SK-N-SH (cell line): ENCODE measurements around the gene LCE2B. TPM values are rescaled to one million over a fixed set of nuclear protein-coding genes. Genes with fewer than 3 reads are reported as not detected.

Source experiments
- CTCF ChIA-PET: fragments of 300-600, 350-600 bp; formaldehyde crosslinking; extraction: SDS; loops from one replicate; lab custom pipeline; 2021; lab: Yijun Ruan, JAX
- POLR2A ChIA-PET: fragments of 350-600 bp; sonication (Branson Sonifier 250); formaldehyde crosslinking; extraction: SDS; loops from one replicate; lab custom pipeline; 2020; ENCODE audit warnings: antibody characterized with exemption, inconsistent platforms; lab: Yijun Ruan, JAX
- DNase-seq: peaks from one replicate; pipeline ENCODE4 v3.0.0; 2012
- H2AFZ ChIP-seq: fragments of 200-600 bp; sonication (generic); 2 replicates; pipeline ENCODE4 v1.8.1; 2016; ENCODE audit warnings: antibody characterized with exemption, mild to moderate bottlenecking, low read depth
- H3F3A ChIP-seq: fragments of 200-600 bp; sonication (generic); replicated peaks from 2 replicates; pipeline ENCODE3; 2016; ENCODE audit warnings: antibody characterized with exemption, mild to moderate bottlenecking; ENCODE audit not compliant: insufficient read depth
- H3K27ac ChIP-seq, 2 experiments: fragments of 200-500 bp in 1 of 2; fragments of 200-600 bp in 1 of 2; sonication (Bioruptor generic) in 1 of 2; sonication (generic), shearing (Covaris generic) in 1 of 2; 2 replicates each; pipeline versions ENCODE4 v1.5.1 to v1.6.1; 2014 to 2016; ENCODE audit warnings: low read depth in 2 of 2, inconsistent platforms in 1 of 2, low read length in 1 of 2, mild to moderate bottlenecking in 1 of 2, mixed read lengths in 1 of 2
- H3K27me3 ChIP-seq: fragments of 200-600 bp; sonication (generic), shearing (Covaris generic); 2 replicates; pipeline ENCODE4 v1.6.1; 2016; ENCODE audit warnings: mixed run types; ENCODE audit not compliant: insufficient read depth
- H3K36me3 ChIP-seq, 2 experiments: fragments of 200-500 bp in 1 of 2; fragments of 200-600 bp in 1 of 2; sonication (Bioruptor generic) in 1 of 2; sonication (generic) in 1 of 2; replicated peaks in 1 of 2; 2 replicates each; pipeline versions ENCODE3 to v1.5.1; 2014 to 2016; ENCODE audit warnings: low read length in 1 of 2, mild to moderate bottlenecking in 1 of 2; ENCODE audit not compliant: insufficient read depth in 2 of 2, control insufficient read depth in 1 of 2
- H3K4me1 ChIP-seq, 2 experiments: fragments of 200-500 bp in 1 of 2; fragments of 200-600 bp in 1 of 2; sonication (Bioruptor generic) in 1 of 2; sonication (generic), shearing (Covaris generic) in 1 of 2; 2 replicates each; pipeline versions ENCODE4 v1.5.1 to v1.6.1; 2014 to 2016; ENCODE audit warnings: low read depth in 1 of 2, low read length in 1 of 2, mixed run types in 1 of 2; ENCODE audit not compliant: insufficient read depth in 2 of 2, control insufficient read depth in 1 of 2
- H3K4me2 ChIP-seq: fragments of 200-600 bp; sonication (generic), shearing (Covaris generic); 2 replicates; pipeline ENCODE4 v1.6.1; 2017; ENCODE audit warnings: mixed run types
- H3K4me3 ChIP-seq, 2 experiments: fragments of 200-500 bp in 1 of 2; fragments of 200-600 bp in 1 of 2; sonication (Bioruptor generic) in 1 of 2; sonication (generic), shearing (Covaris generic) in 1 of 2; 2 replicates each; pipeline versions ENCODE4 v1.5.1 to v1.8.1; 2014 to 2016; ENCODE audit warnings: low read depth in 2 of 2, inconsistent platforms in 1 of 2, low read length in 1 of 2, mild to moderate bottlenecking in 1 of 2, mixed read lengths in 1 of 2, moderate library complexity in 1 of 2
- H3K79me2 ChIP-seq: fragments of 200-600 bp; sonication (generic); 2 replicates; pipeline ENCODE4 v1.8.1; 2017; ENCODE audit warnings: mild to moderate bottlenecking; ENCODE audit not compliant: insufficient read depth
- H3K9ac ChIP-seq: fragments of 200-600 bp; sonication (generic); 2 replicates; pipeline ENCODE4 v1.6.1; 2017; ENCODE audit warnings: mixed run types
- H3K9me2 ChIP-seq: fragments of 200-600 bp; sonication (generic); 2 replicates; pipeline ENCODE4 v1.6.1; 2017; ENCODE audit warnings: mixed run types
- H3K9me3 ChIP-seq: fragments of 200-600 bp; sonication (generic); 2 replicates; pipeline ENCODE4 v1.6.1; 2017; ENCODE audit warnings: mixed run types, mild to moderate bottlenecking, moderate library complexity
- H4K20me1 ChIP-seq: fragments of 200-600 bp; sonication (generic); 2 replicates; pipeline ENCODE4 v1.6.1; 2017; ENCODE audit warnings: mild to moderate bottlenecking, mixed run types; ENCODE audit not compliant: insufficient read depth
- ELF1 ChIP-seq: IDR thresholded peaks from 2 replicates; pipeline ENCODE4 v1.4.0; 2012
- FOXM1 ChIP-seq: IDR thresholded peaks from 2 replicates; pipeline ENCODE4 v1.4.0; 2012; ENCODE audit warnings: low read depth, mild to moderate bottlenecking
- MAX ChIP-seq: IDR thresholded peaks from 2 replicates; pipeline ENCODE4 v1.4.0; 2012; ENCODE audit warnings: low read depth
- MEF2A ChIP-seq: IDR thresholded peaks from 2 replicates; pipeline ENCODE4 v1.4.0; 2012; ENCODE audit warnings: low read depth, borderline replicate concordance
- NRF1 ChIP-seq: IDR thresholded peaks from 2 replicates; pipeline ENCODE4 v1.6.1; 2012; ENCODE audit warnings: low read depth, mild to moderate bottlenecking, low read length
- REST ChIP-seq: IDR thresholded peaks from 2 replicates; pipeline ENCODE4 v1.6.1; 2012; ENCODE audit warnings: mild to moderate bottlenecking, low read depth, low read length, moderate library complexity
- RFX5 ChIP-seq: IDR thresholded peaks from 2 replicates; pipeline ENCODE4 v1.6.1; 2012; ENCODE audit warnings: mild to moderate bottlenecking, improper control_type of control experiment, low read length
- RXRA ChIP-seq: IDR thresholded peaks from 2 replicates; pipeline ENCODE4 v1.4.0; 2012; ENCODE audit warnings: low read depth, mild to moderate bottlenecking, borderline replicate concordance
- SIN3A ChIP-seq: IDR thresholded peaks from 2 replicates; pipeline ENCODE4 v1.6.1; 2012; ENCODE audit warnings: low read depth, mild to moderate bottlenecking, low read length, moderate library complexity, borderline replicate concordance
- SMC3 ChIP-seq: IDR thresholded peaks from 2 replicates; pipeline ENCODE4 v1.6.1; 2012; ENCODE audit warnings: low read depth, low read length, improper control_type of control experiment
- TAF1 ChIP-seq: IDR thresholded peaks from 2 replicates; pipeline ENCODE4 v1.6.1; 2012; ENCODE audit warnings: low read depth, mild to moderate bottlenecking, low read length, moderate library complexity, borderline replicate concordance
- TCF12 ChIP-seq: IDR thresholded peaks from 2 replicates; pipeline ENCODE4 v1.4.0; 2012
- TEAD4 ChIP-seq: IDR thresholded peaks from 2 replicates; pipeline ENCODE4 v1.4.0; 2012; ENCODE audit warnings: mild to moderate bottlenecking, borderline replicate concordance; ENCODE audit not compliant: insufficient read depth
- WGBS: methylation state at CpG from one replicate; pipeline ENCODE4 v1.1.6; 2017; ENCODE audit warnings: low lambda C conversion rate; 5-methylcytosine and 5-hydroxymethylcytosine counted together
- polyA plus RNA-seq, 3 experiments: library from polyadenylated mRNA; depleted of rRNA; stranded (reverse); fragments of >200 nt; gene quantifications; 2 replicates each; pipeline ENCODE4 v1.2.3, GENCODE V29; 2012
- TF ChIP-seq, protein P1 (sequence below): fragments of 150-350 bp; IDR thresholded peaks from 2 replicates; pipeline ENCODE4 v1.6.1; 2016; ENCODE audit warnings: mild to moderate bottlenecking, low read depth, low read length
- TF ChIP-seq, protein P2 (sequence below): IDR thresholded peaks from 2 replicates; pipeline ENCODE4; 2012

The LCE2B gene
- polyA plus RNA-seq, 1 of the 3 experiments (the other 2 are of a cell fraction) = not detected

DNA sequence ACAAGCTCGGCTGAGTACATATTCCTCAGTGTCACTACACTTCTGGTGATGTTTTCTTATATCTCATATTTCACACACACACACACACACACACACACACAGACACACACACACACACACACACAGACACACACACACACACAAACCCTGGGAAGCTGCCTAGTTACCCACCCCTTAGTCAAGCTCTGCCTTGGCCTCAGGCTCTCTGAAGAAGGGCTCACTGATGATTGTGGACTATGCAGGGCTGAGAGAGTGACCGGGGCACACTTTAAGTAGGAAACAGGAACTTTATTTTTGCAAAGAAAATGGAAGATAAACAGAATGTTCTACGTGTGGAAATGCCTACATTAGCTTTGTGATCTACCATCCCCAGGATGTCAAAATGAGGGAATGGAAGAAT, 42.0 kb upstream of the LCE2B start:
- Histone ChIP-seq H3K4me3 (no peak overlapping the region), H3K4me1 (no peaks in the 10 kb centered on the region), H3K9ac (no peak overlapping the region), H3K9me2 (no peaks in the 10 kb centered on the region), H3K27me3 (no peaks in the 10 kb centered on the region), H3K27ac (no peak overlapping the region), H3F3A (no peaks in the 10 kb centered on the region), H3K36me3 (no peaks in the 10 kb centered on the region), H3K9me3 (no peaks in the 10 kb centered on the region), H2AFZ (no peak overlapping the region), H4K20me1 (no peaks in the 10 kb centered on the region), H3K79me2 (no peaks in the 10 kb centered on the region), H3K4me2 (no peak overlapping the region)
- DNase-seq = no peak
- CTCF ChIA-PET = interaction anchor here (0.7 to 5.8 kb wide), 2 partner anchors 10 to 11 kb away, joined by 3 to 37 read pairs; no protein-coding TSS in a partner anchor
- POLR2A ChIA-PET = interaction anchor here (0.6 kb wide), 1 partner anchor 496 kb away, joined by 3 read pairs; no protein-coding TSS in a partner anchor
- whole genome bisulfite sequencing = 3% methylated on average over 3 of the region's 3 CpGs
- TF ChIP-seq, protein P1, sequence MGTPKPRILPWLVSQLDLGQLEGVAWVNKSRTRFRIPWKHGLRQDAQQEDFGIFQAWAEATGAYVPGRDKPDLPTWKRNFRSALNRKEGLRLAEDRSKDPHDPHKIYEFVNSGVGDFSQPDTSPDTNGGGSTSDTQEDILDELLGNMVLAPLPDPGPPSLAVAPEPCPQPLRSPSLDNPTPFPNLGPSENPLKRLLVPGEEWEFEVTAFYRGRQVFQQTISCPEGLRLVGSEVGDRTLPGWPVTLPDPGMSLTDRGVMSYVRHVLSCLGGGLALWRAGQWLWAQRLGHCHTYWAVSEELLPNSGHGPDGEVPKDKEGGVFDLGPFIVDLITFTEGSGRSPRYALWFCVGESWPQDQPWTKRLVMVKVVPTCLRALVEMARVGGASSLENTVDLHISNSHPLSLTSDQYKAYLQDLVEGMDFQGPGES = no peak
- TF ChIP-seq MEF2A = no peak
- TF ChIP-seq SMC3 = no peak
- no peak for TF ChIP-seq NRF1
- TF ChIP-seq MAX = no peak
- TF ChIP-seq ELF1 = no peak
- no peak for TF ChIP-seq REST

DNA sequence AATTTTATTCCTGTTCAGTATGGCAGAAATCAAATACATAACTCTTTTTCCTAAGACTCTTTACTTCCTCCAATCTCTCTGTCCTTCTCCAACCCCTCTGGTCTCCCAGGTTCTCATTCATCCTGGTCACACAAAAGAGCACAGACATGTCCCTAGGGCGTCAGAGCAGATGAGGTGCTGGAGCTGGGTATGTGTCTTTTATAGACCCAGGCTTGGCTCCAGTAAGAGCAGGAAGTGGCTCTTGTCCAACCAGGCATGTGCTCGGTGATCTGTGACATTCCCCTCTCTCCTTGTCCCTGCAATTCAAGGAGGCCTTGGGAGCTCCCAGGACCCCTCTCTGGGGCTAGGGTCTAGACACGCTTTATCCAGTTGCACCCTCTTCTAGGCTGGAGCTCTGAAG, 40.8 kb upstream of the LCE2B start:
- no peak overlapping the region for H3K4me3 ChIP-seq
- no peak for DNase-seq
- no peaks in the 10 kb centered on the region for H3K79me2 ChIP-seq
- no peak overlapping the region for H3K9ac ChIP-seq
- POLR2A ChIA-PET = no interaction called here
- no peak overlapping the region for H2AFZ ChIP-seq
- no peaks in the 10 kb centered on the region for H3K36me3 ChIP-seq
- CTCF ChIA-PET = interaction anchor here (1.4 kb wide), 1 partner anchor 9 kb away, joined by 3 read pairs; no protein-coding TSS in a partner anchor
- H3F3A ChIP-seq = no peaks in the 10 kb centered on the region
- no peaks in the 10 kb centered on the region for H3K9me3 ChIP-seq
- TF ChIP-seq SIN3A (no peak), TCF12 (no peak), FOXM1 (no peak), RFX5 (no peak), RXRA (no peak), TAF1 (no peak), TEAD4 (no peak)
- TF ChIP-seq, protein P2, sequence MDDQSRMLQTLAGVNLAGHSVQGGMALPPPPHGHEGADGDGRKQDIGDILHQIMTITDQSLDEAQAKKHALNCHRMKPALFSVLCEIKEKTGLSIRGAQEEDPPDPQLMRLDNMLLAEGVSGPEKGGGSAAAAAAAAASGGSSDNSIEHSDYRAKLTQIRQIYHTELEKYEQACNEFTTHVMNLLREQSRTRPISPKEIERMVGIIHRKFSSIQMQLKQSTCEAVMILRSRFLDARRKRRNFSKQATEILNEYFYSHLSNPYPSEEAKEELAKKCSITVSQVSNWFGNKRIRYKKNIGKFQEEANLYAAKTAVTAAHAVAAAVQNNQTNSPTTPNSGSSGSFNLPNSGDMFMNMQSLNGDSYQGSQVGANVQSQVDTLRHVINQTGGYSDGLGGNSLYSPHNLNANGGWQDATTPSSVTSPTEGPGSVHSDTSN = no peak
- no peaks in the 10 kb centered on the region for H3K27me3 ChIP-seq
- WGBS = 5% methylated on average over 3 of the region's 3 CpGs
- no peaks in the 10 kb centered on the region for H3K9me2 ChIP-seq
- H3K4me2 ChIP-seq = no peak overlapping the region
- H3K27ac ChIP-seq = no peak overlapping the region
- H3K4me1 ChIP-seq = no peaks in the 10 kb centered on the region
- no peaks in the 10 kb centered on the region for H4K20me1 ChIP-seq
